Measurements from ENCODE around the gene XRCC6.
A peak's percentile ranks its signal among the peaks of the same experiment; 100 is the strongest.

DNA sequence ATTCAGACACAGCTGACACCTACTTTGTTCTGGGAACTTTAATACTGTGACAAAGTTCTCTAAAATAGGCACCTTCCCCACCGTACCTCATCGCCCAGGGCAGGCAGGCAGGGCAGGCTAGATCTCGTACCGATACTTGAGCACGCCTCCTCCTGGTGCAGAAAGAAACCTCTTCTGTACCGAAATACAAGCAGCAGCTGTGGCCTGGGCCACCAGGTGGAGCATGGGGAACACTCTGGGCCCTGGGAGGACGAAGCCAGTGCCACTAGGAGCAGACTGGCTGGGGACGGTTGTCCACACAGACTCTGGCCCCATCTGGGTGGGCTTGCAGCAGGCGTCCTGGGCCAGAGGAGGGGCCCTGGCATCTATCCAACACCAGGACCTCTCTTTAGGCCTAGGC lies 44.2 kb upstream of the XRCC6 start:
- TF ChIP-seq, protein P1, sequence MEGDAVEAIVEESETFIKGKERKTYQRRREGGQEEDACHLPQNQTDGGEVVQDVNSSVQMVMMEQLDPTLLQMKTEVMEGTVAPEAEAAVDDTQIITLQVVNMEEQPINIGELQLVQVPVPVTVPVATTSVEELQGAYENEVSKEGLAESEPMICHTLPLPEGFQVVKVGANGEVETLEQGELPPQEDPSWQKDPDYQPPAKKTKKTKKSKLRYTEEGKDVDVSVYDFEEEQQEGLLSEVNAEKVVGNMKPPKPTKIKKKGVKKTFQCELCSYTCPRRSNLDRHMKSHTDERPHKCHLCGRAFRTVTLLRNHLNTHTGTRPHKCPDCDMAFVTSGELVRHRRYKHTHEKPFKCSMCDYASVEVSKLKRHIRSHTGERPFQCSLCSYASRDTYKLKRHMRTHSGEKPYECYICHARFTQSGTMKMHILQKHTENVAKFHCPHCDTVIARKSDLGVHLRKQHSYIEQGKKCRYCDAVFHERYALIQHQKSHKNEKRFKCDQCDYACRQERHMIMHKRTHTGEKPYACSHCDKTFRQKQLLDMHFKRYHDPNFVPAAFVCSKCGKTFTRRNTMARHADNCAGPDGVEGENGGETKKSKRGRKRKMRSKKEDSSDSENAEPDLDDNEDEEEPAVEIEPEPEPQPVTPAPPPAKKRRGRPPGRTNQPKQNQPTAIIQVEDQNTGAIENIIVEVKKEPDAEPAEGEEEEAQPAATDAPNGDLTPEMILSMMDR (IDR thresholded peaks at IDR 0.05), result peak; percentile 70
- no peak for TF ChIP-seq ZFX (IDR thresholded peaks at IDR 0.05; ENCODE audit: borderline replicate concordance)

Measured in 22Rv1 (cell line).